Smooth muscle cell (in vitro differentiated cells): ENCODE data around the gene CADPS2. TPM values are rescaled to one million over a fixed set of nuclear protein-coding genes. Genes with fewer than 3 reads are reported as not detected.

Experiments used
- DNase-seq: peaks from one replicate; lab custom pipeline; 2025; ENCODE audit not compliant: unreplicated experiment; lab: John Stamatoyannopoulos, UW
- H2AFZ ChIP-seq: fragments of 200-600 bp; sonication (generic); 2 replicates; pipeline ENCODE4 v1.6.0; 2016; ENCODE audit warnings: antibody characterized with exemption, low read depth, mild to moderate bottlenecking
- H3F3A ChIP-seq: fragments of 200-600 bp; sonication (generic); 2 replicates; pipeline ENCODE4 v1.6.0; 2017; ENCODE audit warnings: antibody characterized with exemption, low read depth
- H3K27ac ChIP-seq: fragments of 200-600 bp; sonication (generic); 2 replicates; pipeline ENCODE4 v1.5.1; 2016; ENCODE audit warnings: low read depth, mild to moderate bottlenecking
- H3K27me3 ChIP-seq: fragments of 200-600 bp; sonication (generic); 2 replicates; pipeline ENCODE4 v1.6.1; 2016; ENCODE audit warnings: low read depth, mild to moderate bottlenecking
- H3K36me3 ChIP-seq: fragments of 200-600 bp; sonication (generic); 2 replicates; pipeline ENCODE4 v1.5.1; 2016; ENCODE audit warnings: low read depth
- H3K4me1 ChIP-seq: fragments of 200-600 bp; sonication (generic); 2 replicates; pipeline ENCODE4 v1.5.1; 2016; ENCODE audit warnings: low read depth
- H3K4me2 ChIP-seq: fragments of 200-600 bp; sonication (generic); 2 replicates; pipeline ENCODE4 v1.6.0; 2016; ENCODE audit warnings: mild to moderate bottlenecking
- H3K4me3 ChIP-seq: fragments of 200-600 bp; sonication (generic); 2 replicates; pipeline ENCODE4 v1.5.1; 2016; ENCODE audit warnings: mild to moderate bottlenecking
- H3K79me2 ChIP-seq: fragments of 200-600 bp; sonication (generic); 2 replicates; pipeline ENCODE4 v1.6.0; 2016; ENCODE audit warnings: low read depth, mild to moderate bottlenecking
- H3K9ac ChIP-seq: fragments of 200-600 bp; sonication (generic); 2 replicates; pipeline ENCODE4 v1.6.0; 2016; ENCODE audit warnings: low read depth
- H3K9me3 ChIP-seq: fragments of 200-600 bp; sonication (generic); replicated peaks from 2 replicates; pipeline ENCODE4 v1.5.1; 2016; ENCODE audit warnings: low read depth
- H4K20me1 ChIP-seq: fragments of 200-600 bp; sonication (generic); 2 replicates; pipeline ENCODE4 v1.6.0; 2016; ENCODE audit warnings: low read depth
- WGBS: methylation state at CpG from one replicate; pipeline ENCODE4 v1.1.7; 2016; ENCODE audit warnings: low lambda C conversion rate; 5-methylcytosine and 5-hydroxymethylcytosine counted together
- polyA plus RNA-seq: library from polyadenylated mRNA; unstranded; fragments of >200 nt; fragmentation: Nextera tagmentation; extraction: Ambion mirVana; gene quantifications from 2 replicates; pipeline ENCODE4 v1.2.1, GENCODE V29; 2016
- total RNA-seq: library from RNA; depleted of rRNA; stranded (reverse); fragments of >200 nt; gene quantifications from 2 replicates; pipeline ENCODE4 v1.2.3, GENCODE V29; 2014
- TF ChIP-seq, protein P1 (sequence below): fragments of 200-600 bp; sonication (generic); IDR thresholded peaks from 2 replicates; pipeline ENCODE4 v1.5.1; 2017; ENCODE audit warnings: borderline replicate concordance, mild to moderate bottlenecking, antibody characterized with exemption; ENCODE audit not compliant: insufficient read depth, poor library complexity, severe bottlenecking

CADPS2 gene
- total and polyA plus RNA-seq, 2 experiments from 2014 or later = 8.5 to 15.6 TPM

GRCh38 chr7:122572706-122573105 lies 313.6 kb downstream of the CADPS2 start:
- Histone ChIP-seq H3K4me2 (no peak overlapping the region), H3K9ac (no peak overlapping the region), H3K27me3 (no peaks in the 10 kb centered on the region), H3K79me2 (no peaks in the 10 kb centered on the region), H3K9me3 (no peaks in the 10 kb centered on the region), H3K4me3 (no peak overlapping the region), H4K20me1 (no peaks in the 10 kb centered on the region), H2AFZ (no peak overlapping the region), H3K4me1 (no peaks in the 10 kb centered on the region), H3F3A (no peaks in the 10 kb centered on the region), H3K27ac (no peak overlapping the region), H3K36me3 (no peaks in the 10 kb centered on the region)
- WGBS = 76% methylated on average over 4 of the region's 4 CpGs
- TF ChIP-seq, protein P1, sequence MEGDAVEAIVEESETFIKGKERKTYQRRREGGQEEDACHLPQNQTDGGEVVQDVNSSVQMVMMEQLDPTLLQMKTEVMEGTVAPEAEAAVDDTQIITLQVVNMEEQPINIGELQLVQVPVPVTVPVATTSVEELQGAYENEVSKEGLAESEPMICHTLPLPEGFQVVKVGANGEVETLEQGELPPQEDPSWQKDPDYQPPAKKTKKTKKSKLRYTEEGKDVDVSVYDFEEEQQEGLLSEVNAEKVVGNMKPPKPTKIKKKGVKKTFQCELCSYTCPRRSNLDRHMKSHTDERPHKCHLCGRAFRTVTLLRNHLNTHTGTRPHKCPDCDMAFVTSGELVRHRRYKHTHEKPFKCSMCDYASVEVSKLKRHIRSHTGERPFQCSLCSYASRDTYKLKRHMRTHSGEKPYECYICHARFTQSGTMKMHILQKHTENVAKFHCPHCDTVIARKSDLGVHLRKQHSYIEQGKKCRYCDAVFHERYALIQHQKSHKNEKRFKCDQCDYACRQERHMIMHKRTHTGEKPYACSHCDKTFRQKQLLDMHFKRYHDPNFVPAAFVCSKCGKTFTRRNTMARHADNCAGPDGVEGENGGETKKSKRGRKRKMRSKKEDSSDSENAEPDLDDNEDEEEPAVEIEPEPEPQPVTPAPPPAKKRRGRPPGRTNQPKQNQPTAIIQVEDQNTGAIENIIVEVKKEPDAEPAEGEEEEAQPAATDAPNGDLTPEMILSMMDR = no peak
- DNase-seq = no peak

DNA sequence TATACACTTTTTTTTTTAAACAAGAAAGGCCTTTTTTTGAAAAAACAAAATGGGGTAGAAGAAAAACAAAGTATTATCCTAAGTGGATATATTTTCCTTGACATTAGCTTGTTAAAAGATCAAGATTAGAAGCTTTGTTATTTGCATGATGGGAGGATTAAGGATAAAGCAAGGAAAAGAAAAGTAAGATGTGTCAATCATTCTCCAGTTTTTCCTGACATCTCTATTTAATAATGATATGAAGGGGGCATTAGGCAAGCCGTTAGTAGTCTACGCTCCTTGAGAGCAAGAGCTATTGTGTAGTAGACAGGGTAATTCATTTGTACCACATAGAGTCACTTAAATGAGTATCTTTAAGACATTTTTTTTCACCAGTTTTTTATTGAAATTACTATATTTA lies 324.9 kb downstream of the CADPS2 start:
- Histone ChIP-seq H3K9ac (no peak overlapping the region), H3K27me3 (no peaks in the 10 kb centered on the region), H3K4me1 (peaks cover 11% of the 10 kb centered on the region), H3K36me3 (no peaks in the 10 kb centered on the region), H3K4me2 (no peak overlapping the region), H2AFZ (no peak overlapping the region), H4K20me1 (no peaks in the 10 kb centered on the region), H3K27ac (no peak overlapping the region), H3K79me2 (no peaks in the 10 kb centered on the region), H3K4me3 (no peak overlapping the region), H3K9me3 (no peaks in the 10 kb centered on the region), H3F3A (no peaks in the 10 kb centered on the region)
- no peak for DNase-seq
- WGBS = 91% methylated on average over 2 of the region's 2 CpGs
- TF ChIP-seq, protein P1 = no peak

DNA sequence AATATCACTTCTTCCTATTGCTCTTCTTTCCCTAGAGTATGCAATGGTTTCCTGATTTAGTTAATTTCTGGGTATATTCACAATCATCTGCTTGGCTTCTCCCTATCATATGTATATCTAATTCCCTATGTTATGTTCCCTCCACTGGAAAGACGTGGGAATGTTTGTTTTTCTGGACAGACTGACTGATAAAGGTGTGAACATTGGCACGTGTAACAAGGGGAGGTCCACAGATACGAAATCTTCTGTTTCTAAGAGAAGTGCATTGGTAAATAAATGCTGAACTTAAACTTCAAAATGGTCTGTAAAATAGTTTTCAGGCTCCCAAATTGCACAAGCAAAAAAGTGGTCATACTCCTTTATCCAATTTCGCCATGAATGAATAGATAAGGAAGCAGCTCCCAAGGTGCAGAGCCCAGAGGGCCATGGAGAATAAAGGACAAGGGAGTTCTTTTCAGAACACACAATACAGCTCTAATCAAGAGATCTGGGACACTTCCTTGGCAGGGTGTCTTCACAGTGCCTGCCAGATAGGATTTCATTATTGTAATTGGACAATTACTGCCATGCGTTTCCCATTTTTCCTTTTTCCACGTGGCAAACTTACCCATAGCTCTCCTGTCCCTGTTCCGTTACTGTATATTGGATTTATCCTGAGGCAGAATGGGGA lies 329.3 kb downstream of the CADPS2 start:
- Histone ChIP-seq H3F3A (no peaks in the 10 kb centered on the region), H3K9ac (no peak overlapping the region), H3K4me3 (no peak overlapping the region), H3K27me3 (no peaks in the 10 kb centered on the region), H3K9me3 (no peaks in the 10 kb centered on the region), H3K27ac (no peak overlapping the region), H4K20me1 (no peaks in the 10 kb centered on the region), H3K79me2 (no peaks in the 10 kb centered on the region), H2AFZ (no peak overlapping the region), H3K36me3 (no peaks in the 10 kb centered on the region), H3K4me1 (peaks cover 11% of the 10 kb centered on the region), H3K4me2 (no peak overlapping the region)
- WGBS = 77% methylated on average over 7 of the region's 7 CpGs
- DNase-seq = no peak
- TF ChIP-seq, protein P1 = no peak

- H3K9ac ChIP-seq = no peak overlapping the region
- H3K79me2 ChIP-seq = no peaks in the 10 kb centered on the region
- peaks cover 8% of the 10 kb centered on the region for H3K4me1 ChIP-seq
- no peaks in the 10 kb centered on the region for H3F3A ChIP-seq
- TF ChIP-seq, protein P1 = no peak
- no peak overlapping the region for H3K27ac ChIP-seq
- H2AFZ ChIP-seq = no peak overlapping the region
- H3K9me3 ChIP-seq = no peaks in the 10 kb centered on the region
- H4K20me1 ChIP-seq = no peaks in the 10 kb centered on the region
- no peaks in the 10 kb centered on the region for H3K36me3 ChIP-seq
- no peak overlapping the region for H3K4me2 ChIP-seq
- H3K27me3 ChIP-seq = no peaks in the 10 kb centered on the region
- no peak for DNase-seq
- H3K4me3 ChIP-seq = no peak overlapping the region
Measured at GRCh38 chr7:122556219-122556618, 330.0 kb downstream of the CADPS2 start.
